MM.1S (cell line): ENCODE results near the gene MYO1C.

Source experiments
- EZH2 ChIP-seq: fragments of 300-600 bp; sonication (generic); optimal IDR thresholded peaks from 2 replicates; pipeline ENCODE3; 2017; ENCODE audit warnings: low read depth, mild to moderate bottlenecking, antibody characterized with exemption, low read length, mixed read lengths
- EZH2phosphoT487 ChIP-seq: fragments of 300-600 bp; sonication (generic); IDR thresholded peaks from 2 replicates; pipeline ENCODE4 v1.6.1; 2018; ENCODE audit warnings: antibody characterized with exemption, low read length
- TF ChIP-seq, protein P1 (sequence below): fragments of 300-600 bp; sonication (generic); IDR thresholded peaks from 2 replicates; pipeline ENCODE4 v1.5.1; 2016; ENCODE audit warnings: antibody characterized with exemption, low read length, mixed read lengths

DNA sequence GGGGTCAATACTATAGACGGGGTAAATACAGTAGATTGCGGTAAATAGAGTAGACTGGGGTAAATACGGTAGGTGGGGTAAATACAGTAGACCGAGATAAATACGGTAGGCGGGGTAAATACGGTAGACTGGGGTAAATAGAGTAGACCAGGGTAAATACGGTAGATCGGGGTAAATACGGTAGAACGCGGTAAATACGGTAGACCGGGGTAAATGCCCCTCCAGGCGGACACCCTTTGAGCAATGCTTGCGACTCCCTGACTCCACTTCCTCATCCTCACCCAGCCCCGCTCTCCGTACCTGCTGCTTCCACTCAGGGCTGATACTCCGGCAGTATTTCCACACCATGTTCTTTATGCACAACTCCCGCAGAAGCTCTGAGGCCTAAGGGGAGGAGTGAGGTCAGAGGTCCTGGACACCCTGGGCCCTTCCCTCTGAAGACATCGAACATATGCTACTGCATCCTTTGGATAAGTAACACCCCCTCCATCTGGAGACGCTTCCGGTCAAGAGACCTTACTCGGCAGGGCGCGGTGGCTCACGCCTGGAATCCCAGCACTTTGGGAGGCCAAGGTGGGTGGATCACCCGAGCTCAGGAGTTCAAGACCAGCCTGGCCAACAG is 23.1 kb downstream of the MYO1C start:
- no peak for TF ChIP-seq EZH2
- TF ChIP-seq, protein P1, sequence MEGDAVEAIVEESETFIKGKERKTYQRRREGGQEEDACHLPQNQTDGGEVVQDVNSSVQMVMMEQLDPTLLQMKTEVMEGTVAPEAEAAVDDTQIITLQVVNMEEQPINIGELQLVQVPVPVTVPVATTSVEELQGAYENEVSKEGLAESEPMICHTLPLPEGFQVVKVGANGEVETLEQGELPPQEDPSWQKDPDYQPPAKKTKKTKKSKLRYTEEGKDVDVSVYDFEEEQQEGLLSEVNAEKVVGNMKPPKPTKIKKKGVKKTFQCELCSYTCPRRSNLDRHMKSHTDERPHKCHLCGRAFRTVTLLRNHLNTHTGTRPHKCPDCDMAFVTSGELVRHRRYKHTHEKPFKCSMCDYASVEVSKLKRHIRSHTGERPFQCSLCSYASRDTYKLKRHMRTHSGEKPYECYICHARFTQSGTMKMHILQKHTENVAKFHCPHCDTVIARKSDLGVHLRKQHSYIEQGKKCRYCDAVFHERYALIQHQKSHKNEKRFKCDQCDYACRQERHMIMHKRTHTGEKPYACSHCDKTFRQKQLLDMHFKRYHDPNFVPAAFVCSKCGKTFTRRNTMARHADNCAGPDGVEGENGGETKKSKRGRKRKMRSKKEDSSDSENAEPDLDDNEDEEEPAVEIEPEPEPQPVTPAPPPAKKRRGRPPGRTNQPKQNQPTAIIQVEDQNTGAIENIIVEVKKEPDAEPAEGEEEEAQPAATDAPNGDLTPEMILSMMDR: no peak
- no peak for TF ChIP-seq EZH2phosphoT487
